Kidney (tissue), 14 donors: ENCODE measurements around the gene NDOR1. TPM values are rescaled to one million over a fixed set of nuclear protein-coding genes. Genes with fewer than 3 reads are reported as not detected.

Source experiments
- DNase-seq, 5 donors: peaks; one replicate each; pipeline ENCODE4 v3.0.0-alpha.2; 2013 to 2020
- FAIRE-seq: peaks from 2 replicates; lab custom pipeline; 2012; peaks lifted over from hg19 to GRCh38; lab: Jason Lieb, UNC
- H3K27ac ChIP-seq, 2 donors: one replicate each; pipeline ENCODE4 v1.7.0; 2013; ENCODE audit warnings: low read depth in 2 of 2, low read length in 2 of 2, inconsistent platforms in 1 of 2
- H3K27me3 ChIP-seq: one replicate; pipeline ENCODE4 v1.7.1; 2013; ENCODE audit warnings: low read length, inconsistent platforms; ENCODE audit not compliant: control insufficient read depth, insufficient read depth
- H3K36me3 ChIP-seq, 3 donors: one replicate each; pipeline versions ENCODE4 v1.7.0 to v1.7.1; 2013; ENCODE audit warnings: low read length in 3 of 3, control low read depth in 1 of 3, inconsistent platforms in 1 of 3; ENCODE audit not compliant: insufficient read depth in 3 of 3, control insufficient read depth in 2 of 3
- H3K4me1 ChIP-seq, 3 donors: one replicate each; pipeline versions ENCODE4 v1.7.0 to v1.7.1; 2013; ENCODE audit warnings: low read length in 3 of 3, inconsistent platforms in 1 of 3, low read depth in 1 of 3; ENCODE audit not compliant: control insufficient read depth in 2 of 3, insufficient read depth in 2 of 3
- H3K4me3 ChIP-seq, 3 donors: one replicate each; pipeline versions ENCODE4 v1.7.0 to v1.8.1; 2013; ENCODE audit warnings: low read length in 3 of 3, control low read depth in 1 of 3, inconsistent platforms in 1 of 3
- H3K9ac ChIP-seq, 3 donors: one replicate each; pipeline versions ENCODE4 v1.7.0 to v1.7.1; 2013; ENCODE audit warnings: low read length in 3 of 3, control low read depth in 1 of 3, inconsistent platforms in 1 of 3
- H3K9me3 ChIP-seq, 3 donors: one replicate each; pipeline versions ENCODE4 v1.7.0 to v1.7.1; 2013; ENCODE audit warnings: low read length in 3 of 3, control low read depth in 1 of 3, inconsistent platforms in 1 of 3; ENCODE audit not compliant: control insufficient read depth in 2 of 3, insufficient read depth in 1 of 3
- intact Hi-C: fragments of 100-400 bp; cut with DNase I; formaldehyde crosslinking; loops from one replicate; pipeline ENCODE4 v1.11.1; 2022
- polyA plus RNA-seq: library from polyadenylated mRNA; stranded (reverse); fragments of 350-450 nt; fragmentation: Illumina TruSeq; extraction: RNeasy Lipid Tissue Mini Kit (QIAGEN cat#74804); gene quantifications from one replicate; pipeline ENCODE4 v1.2.3, GENCODE V29; 2014; ENCODE audit warnings: low read depth, low replicate concordance; ENCODE audit not compliant: insufficient read depth
- total RNA-seq: library from RNA; stranded (reverse); fragmentation: NEBNext Ultra II Directional; extraction: Animal tissue kit (Norgen Biotek cat#: 25700); gene quantifications from one replicate; pipeline ENCODE4 v1.2.1, GENCODE V29; 2021
- TF ChIP-seq, protein P1 (sequence below): IDR thresholded peaks from 3 replicates; pipeline ENCODE4 v1.5.1; 2012; ENCODE audit warnings: mild to moderate bottlenecking, moderate library complexity, borderline replicate concordance; ENCODE audit not compliant: insufficient read depth; ENCODE audit errors: extremely low read depth
- donor health status: control.
- donor health status: control.
- donor health status: control.
- donor health status: control.
- donor health status: control.
- donor health status: DM: yes; HTN: yes; CAD: no.
- donor health status: Normal renal cell carcinoma (clear cell type).

NDOR1 gene
- total and polyA plus RNA-seq, 2 donors from 2014 or later = 5.9 to 17.8 TPM

GRCh38 chr9:137247916-137248175 is 42.3 kb downstream of the NDOR1 start:
- intact Hi-C loops = no loop called here
- no peaks in the 10 kb centered on the region for H3K27me3 ChIP-seq
- H3K4me3 ChIP-seq = no peak overlapping the region
- FAIRE-seq (no peak), DNase-seq (no peak)
- H3K9me3 ChIP-seq = no peaks in the 10 kb centered on the region
- peaks cover 0 to 6% (median 0%) of the 10 kb centered on the region in 3 donors for H3K4me1 ChIP-seq
- no peak overlapping the region for H3K9ac ChIP-seq
- TF ChIP-seq, protein P1, sequence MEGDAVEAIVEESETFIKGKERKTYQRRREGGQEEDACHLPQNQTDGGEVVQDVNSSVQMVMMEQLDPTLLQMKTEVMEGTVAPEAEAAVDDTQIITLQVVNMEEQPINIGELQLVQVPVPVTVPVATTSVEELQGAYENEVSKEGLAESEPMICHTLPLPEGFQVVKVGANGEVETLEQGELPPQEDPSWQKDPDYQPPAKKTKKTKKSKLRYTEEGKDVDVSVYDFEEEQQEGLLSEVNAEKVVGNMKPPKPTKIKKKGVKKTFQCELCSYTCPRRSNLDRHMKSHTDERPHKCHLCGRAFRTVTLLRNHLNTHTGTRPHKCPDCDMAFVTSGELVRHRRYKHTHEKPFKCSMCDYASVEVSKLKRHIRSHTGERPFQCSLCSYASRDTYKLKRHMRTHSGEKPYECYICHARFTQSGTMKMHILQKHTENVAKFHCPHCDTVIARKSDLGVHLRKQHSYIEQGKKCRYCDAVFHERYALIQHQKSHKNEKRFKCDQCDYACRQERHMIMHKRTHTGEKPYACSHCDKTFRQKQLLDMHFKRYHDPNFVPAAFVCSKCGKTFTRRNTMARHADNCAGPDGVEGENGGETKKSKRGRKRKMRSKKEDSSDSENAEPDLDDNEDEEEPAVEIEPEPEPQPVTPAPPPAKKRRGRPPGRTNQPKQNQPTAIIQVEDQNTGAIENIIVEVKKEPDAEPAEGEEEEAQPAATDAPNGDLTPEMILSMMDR = no peak
- H3K36me3 ChIP-seq = peaks cover under 1 to 8% (median 2%) of the 10 kb centered on the region in 3 donors
- H3K27ac ChIP-seq = no peak overlapping the region

GRCh38 chr9:137250329-137251193 is 45.1 kb downstream of the NDOR1 start:
- no peak for DNase-seq
- no peaks in the 10 kb centered on the region for H3K9me3 ChIP-seq
- intact Hi-C loops = no loop called here
- peaks cover 0 to 8% (median 6%) of the 10 kb centered on the region in 3 donors for H3K4me1 ChIP-seq
- H3K4me3 ChIP-seq = no peak overlapping the region
- TF ChIP-seq, protein P1 = no peak
- FAIRE-seq = no peak
- H3K27ac ChIP-seq = no peak overlapping the region
- H3K27me3 ChIP-seq = no peaks in the 10 kb centered on the region
- H3K9ac ChIP-seq = no peak overlapping the region
- H3K36me3 ChIP-seq = no peaks in the 10 kb centered on the region

DNA sequence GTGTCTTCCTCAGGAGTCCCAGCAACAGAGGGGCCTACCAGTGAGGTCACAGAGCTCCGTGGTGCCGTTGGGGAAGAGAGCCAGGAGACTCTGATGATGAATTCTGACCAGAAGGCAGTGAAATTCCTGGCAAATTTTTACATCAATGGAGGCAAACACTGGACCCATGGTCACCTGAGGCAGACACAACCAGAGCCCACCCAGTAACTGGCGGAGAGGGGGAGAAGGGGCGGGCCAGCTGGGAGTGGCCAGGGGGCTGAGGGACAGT is 45.6 kb downstream of the NDOR1 start, which contains the start of gene STPG3:
Gene STPG3 (plus strand): TSS at position 93 of the 268 bp plus-strand sequence. CDS start 1 bp downstream, at position 94.
- intact Hi-C loops = no loop called here
- no peak for FAIRE-seq
- TF ChIP-seq, protein P1 = no peak
- Histone ChIP-seq H3K27ac (no peak within 1 kb of the TSS), H3K4me1 (peaks cover 0 to 14% (median 8%) of the 10 kb centered on the region in 3 donors), H3K4me3 (no peak within 1 kb of the TSS), H3K9me3 (no peaks in the 10 kb centered on the region), H3K9ac (no peak within 1 kb of the TSS), H3K36me3 (no peaks in the 10 kb centered on the region), H3K27me3 (no peaks in the 10 kb centered on the region)
- DNase-seq = no peak
